ENCODE data around the gene ATP2B3.
"Not testable (repeated sequence)": the region's sequence is repeated elsewhere in the genome, so short reads cannot be mapped to it uniquely, and the experiment has no call there.

Gene ATP2B3

GRCh38 chrX:153592091-153592833 is 74.8 kb downstream of the ATP2B3 start:
- H3K4me3 ChIP-seq (ENCODE audit: low read depth, low read length), result no peak overlapping the region

- no peak overlapping the region for H3K4me3 ChIP-seq (ENCODE audit: low read depth, low read length)
Measured at GRCh38 chrX:153592966-153593688, 75.7 kb downstream of the ATP2B3 start.

GRCh38 chrX:153593811-153594500 is 76.5 kb downstream of the ATP2B3 start:
- H3K4me3 ChIP-seq (ENCODE audit: low read depth, low read length), result no peak overlapping the region

GRCh38 chrX:153595387-153595786 is 77.9 kb downstream of the ATP2B3 start:
- no peak overlapping the region for H3K4me3 ChIP-seq (ENCODE audit: low read depth, low read length)

GRCh38 chrX:153595859-153596857 is 78.7 kb downstream of the ATP2B3 start:
- no peak overlapping the region for H3K4me3 ChIP-seq (ENCODE audit: low read depth, low read length)

- H3K4me3 ChIP-seq (ENCODE audit: low read depth, low read length), result no peak overlapping the region
Measured at GRCh38 chrX:153596981-153597750, 79.7 kb downstream of the ATP2B3 start.

- H3K4me3 ChIP-seq (ENCODE audit: low read depth, low read length), result peak within 1 kb of the TSS; percentile 56
Measured at GRCh38 chrX:153598541-153599191, 81.2 kb downstream of the ATP2B3 start, which contains the start of gene CCNQ. Gene CCNQ (minus strand): TSS chrX:153599139. CDS start chrX:153599073, 66 bp downstream.

GRCh38 chrX:153599192-153600031 is 82.0 kb downstream of the ATP2B3 start:
- H3K4me3 ChIP-seq (ENCODE audit: low read depth, low read length), result peak overlapping the region; percentile 53

GRCh38 chrX:153600032-153600373 is 82.6 kb downstream of the ATP2B3 start:
- H3K4me3 ChIP-seq (ENCODE audit: low read depth, low read length), result no peak overlapping the region

GRCh38 chrX:153600921-153601320 is 83.5 kb downstream of the ATP2B3 start:
- no peak overlapping the region for H3K4me3 ChIP-seq (ENCODE audit: low read depth, low read length)

GRCh38 chrX:153601511-153602110 is 84.2 kb downstream of the ATP2B3 start:
- no peak overlapping the region for H3K4me3 ChIP-seq (ENCODE audit: low read depth, low read length)

GRCh38 chrX:153602601-153603000 is 85.2 kb downstream of the ATP2B3 start:
- H3K4me3 ChIP-seq (ENCODE audit: low read depth, low read length), result no peak overlapping the region

- H3K4me3 ChIP-seq (ENCODE audit: low read depth, low read length), result no peak overlapping the region
Measured at GRCh38 chrX:153603131-153603656, 85.8 kb downstream of the ATP2B3 start.

GRCh38 chrX:153604666-153605380 is 87.4 kb downstream of the ATP2B3 start:
- not testable (repeated sequence) for H3K4me3 ChIP-seq (ENCODE audit: low read depth, low read length)

GRCh38 chrX:153606503-153606902 is 89.1 kb downstream of the ATP2B3 start:
- H3K4me3 ChIP-seq (ENCODE audit: low read depth, low read length), result no peak overlapping the region

GRCh38 chrX:153608376-153608775 is 90.9 kb downstream of the ATP2B3 start:
- no peak overlapping the region for H3K4me3 ChIP-seq (ENCODE audit: low read depth, low read length)

- no peak overlapping the region for H3K4me3 ChIP-seq (ENCODE audit: low read depth, low read length)
Measured at GRCh38 chrX:153608806-153609205, 91.4 kb downstream of the ATP2B3 start.
